Hindlimb muscle (tissue), 1 donor: ENCODE data around the gene MRRF. TPM values are rescaled to one million over a fixed set of nuclear protein-coding genes. Genes with fewer than 3 reads are reported as not detected.
"Not testable (repeated sequence)": the region's sequence is repeated elsewhere in the genome, so short reads cannot be mapped to it uniquely, and the experiment has no call there.

ENCODE experiments used
- DNase-seq: peaks from one replicate; pipeline ENCODE4 v3.0.0-alpha.2; 2013
- polyA plus RNA-seq: library from polyadenylated mRNA; unstranded; fragments of 120-200 nt; gene quantifications from one replicate; pipeline ENCODE4 v1.2.1, GENCODE V29; 2013; ENCODE audit not compliant: insufficient read length

The MRRF gene
- polyA plus RNA-seq, 1 donor, result 26.7 TPM

DNA sequence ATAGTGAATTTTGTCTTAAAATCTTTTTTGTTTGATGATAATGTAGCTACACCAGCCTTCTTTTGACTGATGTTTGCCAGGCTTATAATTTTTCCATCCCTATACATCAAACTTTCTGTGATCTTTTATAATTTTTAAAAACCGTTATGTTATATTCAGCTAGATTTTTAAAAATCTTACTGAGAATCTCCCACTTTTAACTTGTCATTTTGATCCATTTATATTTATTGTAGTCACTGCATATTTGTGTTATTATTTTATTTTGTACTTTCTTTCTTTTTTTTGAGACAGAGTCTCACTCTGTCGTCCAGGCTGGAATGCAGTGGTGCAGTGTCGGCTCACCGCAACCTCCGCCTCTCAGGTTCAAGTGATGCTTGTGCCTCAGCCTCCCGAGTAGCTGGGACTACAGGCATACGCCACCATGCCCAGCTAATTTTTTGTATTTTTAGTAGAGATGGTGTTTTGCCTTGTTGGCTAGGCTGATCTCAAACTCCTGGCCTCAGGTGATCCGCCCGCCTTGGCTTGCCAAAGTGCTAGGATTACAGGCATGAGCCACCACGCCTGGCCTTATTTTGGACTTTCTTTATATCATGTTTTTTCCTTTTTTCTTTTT, 12.7 kb downstream of the MRRF start:
- no peak for DNase-seq

DNA sequence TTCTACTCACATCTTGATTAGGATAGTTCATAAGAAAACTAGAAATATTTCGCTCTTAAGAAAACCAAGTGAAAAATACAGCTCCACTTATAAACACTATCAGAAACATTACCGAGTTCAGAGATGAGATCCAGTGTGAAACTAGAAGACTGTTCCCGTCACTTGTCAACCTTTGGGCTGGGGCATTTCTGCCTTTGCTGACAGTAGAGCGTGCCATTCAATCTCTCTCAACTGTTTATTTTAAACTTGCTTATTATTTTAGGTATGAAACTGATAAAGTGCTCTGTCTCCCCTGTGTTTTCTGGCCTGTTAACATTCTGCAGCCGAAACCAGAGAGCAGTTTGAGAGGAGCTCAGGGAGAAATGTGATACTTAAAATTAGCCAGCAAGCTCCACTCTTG, 16.7 kb downstream of the MRRF start:
- no peak for DNase-seq

DNA sequence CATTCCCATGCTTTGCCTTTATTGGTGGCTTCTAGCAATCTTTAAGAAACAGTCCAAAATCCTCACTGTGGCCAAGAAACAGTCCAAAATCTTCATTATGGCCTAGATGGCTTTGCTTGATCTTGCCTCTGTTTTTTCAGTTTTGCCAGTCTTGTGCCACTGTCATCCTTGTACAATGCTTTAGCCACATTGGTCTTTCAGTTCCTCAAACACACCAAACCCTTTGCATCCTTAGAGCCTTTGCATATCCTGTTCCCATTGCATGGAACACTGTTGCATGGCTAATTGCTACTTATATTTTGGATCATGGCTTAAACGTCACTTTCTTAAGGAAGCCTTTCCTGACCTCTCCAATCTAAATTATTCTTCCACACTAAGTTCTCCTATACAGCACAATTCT, 22.1 kb downstream of the MRRF start:
- no peak for DNase-seq

DNA sequence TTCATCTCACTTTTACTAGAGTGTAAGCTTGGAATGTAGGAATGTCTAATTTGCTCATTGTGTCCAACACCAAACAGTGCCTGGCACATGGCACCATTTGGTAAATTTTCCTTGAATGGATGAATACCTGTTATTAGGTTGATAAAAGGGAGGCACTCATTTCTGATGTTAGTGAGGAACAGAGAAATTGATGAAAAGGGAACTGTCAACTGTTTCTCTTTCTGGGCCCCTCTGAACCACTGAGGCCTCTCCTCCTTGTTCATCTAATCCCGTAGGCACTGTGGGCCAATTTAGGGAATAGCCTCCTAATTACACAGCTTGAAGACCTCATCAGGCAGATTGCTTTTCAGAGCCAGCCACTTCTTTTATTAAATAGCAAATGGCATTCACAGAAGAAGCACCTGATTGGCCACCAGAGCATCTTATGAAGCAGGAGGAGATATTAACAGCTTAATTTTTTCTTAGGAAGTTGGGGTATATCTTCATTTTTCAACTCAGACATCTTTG, 22.6 kb downstream of the MRRF start:
- DNase-seq, result no peak

DNA sequence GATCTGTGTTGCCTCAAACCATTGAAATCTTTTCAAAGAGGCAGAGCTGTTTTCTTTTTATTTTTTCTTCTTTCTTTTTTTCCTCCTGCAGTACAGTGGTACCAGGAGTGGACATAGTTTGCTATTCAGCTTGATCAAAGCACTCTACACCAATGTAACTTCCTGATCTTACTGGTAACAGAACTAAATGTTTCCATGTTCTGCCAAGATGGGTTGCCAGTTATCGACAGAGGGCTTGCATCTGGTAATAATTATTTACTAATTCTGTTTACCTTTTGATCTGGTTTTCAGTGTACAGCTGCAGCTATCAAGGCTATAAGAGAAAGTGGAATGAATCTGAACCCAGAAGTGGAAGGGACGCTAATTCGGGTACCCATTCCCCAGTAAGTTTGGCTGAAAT, 26.8 kb downstream of the MRRF start:
- no peak for DNase-seq

DNA sequence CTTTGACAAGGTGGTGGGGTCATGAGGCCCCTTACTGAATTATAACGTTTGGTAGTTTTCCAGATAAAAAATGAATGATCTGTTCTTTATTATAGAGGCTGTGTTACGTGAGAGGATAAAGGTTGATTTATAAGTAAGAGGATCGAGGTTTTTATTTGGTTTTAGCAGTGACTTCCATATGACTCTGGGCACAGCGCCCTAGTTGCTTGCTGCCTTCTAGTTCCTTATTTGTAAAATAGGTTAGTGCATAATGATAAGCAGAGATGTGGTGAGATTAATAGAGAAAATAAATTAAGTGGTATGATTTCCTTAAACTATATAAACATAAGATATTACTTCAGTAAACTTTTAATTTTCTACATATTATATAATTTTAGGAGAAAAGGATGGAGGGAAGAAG, 29.8 kb downstream of the MRRF start:
- no peak for DNase-seq

DNA sequence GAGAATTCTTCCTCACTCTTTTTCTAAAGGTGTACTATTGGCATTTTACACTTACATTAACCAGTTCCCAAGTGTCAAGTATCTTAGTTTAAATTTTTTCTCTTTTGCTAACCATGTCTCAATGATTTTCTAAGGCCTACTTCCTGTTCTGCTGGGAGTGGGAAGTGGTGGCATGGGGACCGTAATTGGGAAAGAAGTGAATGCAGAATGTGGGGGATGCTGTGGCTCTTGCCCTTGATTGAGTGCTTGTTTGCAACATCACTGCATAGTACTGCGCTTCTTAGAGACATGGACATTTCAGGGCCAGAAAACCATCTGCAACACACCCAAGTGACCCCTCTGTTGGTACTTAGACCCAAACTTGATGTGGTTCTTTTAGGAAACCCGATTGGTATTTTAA, 32.8 kb downstream of the MRRF start:
- no peak for DNase-seq

DNA sequence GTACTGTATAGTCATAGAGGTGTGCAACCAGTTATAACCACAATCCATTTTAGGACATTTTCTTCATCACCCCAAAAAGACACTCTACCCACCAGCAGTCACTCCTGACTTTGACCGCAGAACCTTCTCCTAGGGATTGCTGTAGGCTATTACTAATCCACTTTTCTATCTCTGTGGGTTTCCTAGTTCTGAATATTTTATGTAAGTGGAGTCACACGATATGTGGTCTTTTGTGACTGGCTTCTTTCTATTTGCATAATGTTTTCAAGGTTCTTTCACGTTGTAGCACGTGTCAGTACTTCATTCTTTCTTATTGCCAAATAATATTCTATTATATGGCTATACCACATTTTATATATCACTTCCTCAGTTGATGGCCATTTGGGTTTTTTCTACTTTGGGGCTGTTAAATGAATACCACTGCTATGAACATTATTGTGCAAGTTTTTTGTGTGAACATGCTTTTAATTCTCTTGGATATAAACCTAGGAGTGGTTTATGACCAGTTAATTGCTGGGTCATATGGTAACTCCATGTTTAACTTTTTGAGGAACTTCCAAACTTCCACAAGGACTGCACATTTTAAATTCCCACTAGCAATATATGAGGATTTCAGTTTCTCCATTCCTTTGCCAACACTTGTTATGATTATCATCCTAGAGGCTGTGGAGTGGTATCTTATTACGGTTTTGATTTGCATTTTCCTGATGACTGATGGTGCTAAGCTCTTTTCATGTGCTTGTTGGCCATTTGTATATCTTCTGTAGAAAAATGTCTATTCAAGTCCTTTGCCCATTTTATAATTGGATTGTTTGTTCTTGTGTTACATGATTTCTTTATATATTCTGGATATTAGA, 37.8 kb downstream of the MRRF start:
- no peak for DNase-seq

DNA sequence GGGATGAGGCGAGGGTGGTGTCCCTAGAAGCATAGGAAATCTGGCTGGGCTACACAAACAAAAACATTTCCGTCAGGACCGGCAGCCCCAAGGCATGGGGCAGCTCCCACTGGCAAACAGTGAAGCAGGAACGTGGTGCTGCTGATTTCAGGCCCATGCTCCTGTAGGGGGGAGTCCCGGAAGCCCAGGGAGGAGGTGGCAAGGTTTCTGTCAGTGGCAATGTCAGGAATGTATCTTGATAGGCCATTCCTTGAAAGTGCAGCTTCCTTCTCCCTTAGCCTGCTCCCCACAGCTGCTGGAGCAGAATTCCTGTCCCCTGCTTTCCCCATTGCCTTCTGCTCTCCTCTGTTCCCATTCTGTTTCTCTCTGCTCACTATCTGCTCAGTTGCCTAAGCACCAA, 42.4 kb downstream of the MRRF start:
- no peak for DNase-seq

DNA sequence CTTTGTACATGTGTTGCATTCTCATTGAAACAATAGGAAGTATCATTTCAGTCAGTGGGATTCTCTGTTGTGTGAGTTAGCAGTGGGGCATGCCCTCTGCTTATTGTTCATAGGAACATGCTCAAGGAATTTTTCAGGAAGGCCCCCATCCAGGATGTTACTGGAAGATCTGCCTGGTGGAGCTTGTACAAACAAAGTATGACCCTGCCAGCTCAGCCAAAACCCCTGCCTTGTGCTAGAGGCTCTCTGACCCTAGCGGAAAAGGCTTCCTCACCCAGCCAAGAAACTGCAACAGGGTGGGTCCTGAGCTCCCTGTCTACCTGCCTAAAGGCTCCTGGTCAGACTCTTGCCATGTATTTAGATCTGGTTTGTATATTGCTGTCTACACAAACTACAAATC, 43.2 kb downstream of the MRRF start:
- no peak for DNase-seq

DNA sequence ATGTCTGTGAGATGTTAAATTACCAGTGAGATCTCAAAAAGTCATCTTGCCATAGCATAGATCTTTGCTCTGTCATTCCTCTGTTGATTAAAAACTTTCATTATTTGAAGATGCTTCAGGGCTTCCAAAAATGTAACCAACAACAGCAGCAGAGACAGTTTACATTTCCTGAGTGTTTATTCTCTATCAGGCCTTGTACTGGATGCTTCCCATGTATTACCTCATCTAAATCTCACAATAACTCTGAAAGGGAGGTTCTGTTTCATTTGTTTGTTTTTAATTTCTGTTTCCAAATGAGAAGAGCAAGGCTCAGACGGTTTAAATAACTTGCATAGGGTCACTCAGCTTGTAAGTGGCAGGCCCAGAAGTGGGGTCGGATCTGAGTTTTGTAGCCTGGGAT, 45.2 kb downstream of the MRRF start:
- no peak for DNase-seq

DNA sequence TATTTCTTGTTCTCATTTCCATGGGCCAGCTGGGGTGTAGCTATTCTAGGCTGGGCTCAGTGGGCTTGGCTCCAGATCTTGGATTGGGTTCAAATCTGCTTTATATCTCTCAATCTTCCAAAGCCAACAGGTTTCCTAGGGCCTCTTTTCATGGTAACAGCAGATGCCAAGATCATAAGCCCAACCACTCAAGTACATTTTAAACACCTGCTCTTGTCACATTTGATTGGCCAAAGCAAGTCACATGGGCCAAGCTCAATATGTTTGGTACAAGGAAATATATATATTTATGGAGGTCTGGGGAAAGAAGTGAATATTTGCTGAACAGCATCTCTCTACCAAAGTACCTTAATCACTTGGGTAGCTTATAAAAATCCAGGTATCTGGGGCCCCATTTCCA, 49.5 kb downstream of the MRRF start:
- no peak for DNase-seq

DNA sequence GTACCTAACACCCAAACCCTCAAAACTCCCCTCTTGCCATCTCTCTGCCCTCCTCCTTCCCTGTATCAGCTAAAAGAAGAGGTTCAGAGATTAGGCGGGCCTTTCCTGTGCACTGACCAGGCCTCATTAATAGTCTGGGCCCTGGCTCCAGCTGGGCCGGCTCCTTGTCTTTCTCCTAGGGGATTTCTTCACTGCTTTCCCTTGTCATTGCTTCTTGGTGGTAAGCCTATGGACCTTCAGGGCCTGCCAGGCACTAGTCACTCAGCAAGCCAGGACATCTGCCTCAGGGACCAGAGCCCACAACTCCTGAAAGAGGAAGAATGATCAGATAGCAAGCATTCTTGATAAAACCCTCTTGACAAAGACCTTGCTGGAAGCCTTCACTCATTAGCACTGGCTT, 50.9 kb downstream of the MRRF start:
- no peak for DNase-seq

DNA sequence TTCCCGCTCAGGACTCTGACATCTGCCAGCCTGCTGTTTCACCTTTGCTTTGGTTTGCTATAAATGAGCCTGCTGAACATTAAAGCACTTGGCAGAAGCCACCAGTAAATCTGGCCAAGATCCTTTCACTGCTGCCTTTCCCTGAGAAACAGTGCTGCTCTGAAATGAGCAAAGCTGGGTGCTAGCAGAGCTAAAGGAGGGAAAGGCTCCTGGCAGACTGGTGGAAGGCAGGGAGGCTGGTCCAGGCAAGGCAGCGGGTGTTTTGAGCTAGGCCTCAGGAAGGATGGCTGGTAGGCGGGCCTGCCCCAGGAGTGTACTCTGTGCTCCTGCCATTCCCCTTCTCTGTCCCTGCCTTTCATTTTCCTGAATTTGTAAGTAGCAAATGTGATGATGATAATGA, 53.6 kb downstream of the MRRF start:
- no peak for DNase-seq

DNA sequence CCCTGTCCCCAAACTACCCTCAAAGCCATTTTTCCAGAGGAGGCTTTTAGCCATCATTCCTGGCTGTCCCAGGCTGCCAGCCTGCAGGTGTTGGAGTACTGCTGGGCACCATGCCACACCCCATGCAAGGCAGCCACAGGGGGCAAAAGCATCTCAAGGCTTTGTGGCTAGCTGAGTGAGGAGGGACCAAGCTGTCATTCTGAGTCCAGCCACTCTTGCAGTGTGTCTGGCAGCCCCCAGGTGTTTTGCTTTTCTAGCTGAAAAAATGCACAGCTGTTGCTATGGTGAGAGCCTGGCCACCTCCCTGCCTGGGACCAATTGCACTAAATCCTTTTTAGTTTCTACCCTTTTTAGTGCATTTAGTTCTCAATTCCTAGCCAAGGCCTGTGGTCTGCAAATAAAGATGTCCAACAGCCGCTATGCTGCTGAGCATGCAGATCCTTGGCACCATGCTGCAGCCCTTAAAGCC, 55.8 kb downstream of the MRRF start:
- DNase-seq, result no peak

DNA sequence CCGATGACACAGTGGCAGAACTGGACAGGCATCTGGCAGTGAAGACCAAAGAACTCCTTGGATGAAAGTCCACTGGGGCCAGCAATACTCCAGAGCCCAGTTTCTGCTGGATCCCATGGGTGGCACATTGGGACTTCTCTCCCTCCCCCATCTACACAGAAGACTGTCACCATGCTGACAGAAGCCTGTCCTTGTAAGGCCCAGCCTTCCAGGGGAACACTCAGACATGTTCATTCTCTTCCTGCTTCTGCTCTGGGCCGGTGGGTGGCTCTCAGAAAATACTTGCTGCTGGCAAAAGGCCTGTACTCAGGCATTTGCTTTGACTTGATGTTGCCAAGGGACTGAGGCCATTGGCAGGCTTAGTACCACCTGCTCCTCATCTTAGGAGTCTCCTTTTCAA, 57.9 kb downstream of the MRRF start:
- no peak for DNase-seq

DNA sequence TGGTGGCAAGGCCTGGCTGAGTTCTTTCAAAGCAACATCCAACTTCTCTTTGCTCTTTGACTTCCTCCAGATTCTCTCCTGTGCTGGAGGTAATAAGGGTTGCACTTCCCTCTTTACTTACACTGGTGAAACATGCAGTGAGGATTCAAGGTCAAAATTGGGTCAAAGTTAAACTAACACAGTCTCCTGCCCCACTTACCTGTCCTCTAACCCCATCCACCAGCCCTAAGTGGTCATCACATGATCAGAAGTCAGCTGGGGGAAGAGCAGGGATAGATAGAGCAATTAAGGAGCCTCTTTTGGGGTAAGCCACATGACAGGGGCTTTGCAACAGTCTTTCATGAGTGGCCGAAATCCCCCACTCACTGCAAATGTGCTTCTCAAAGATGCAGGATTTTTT, 60.0 kb downstream of the MRRF start:
- not testable (repeated sequence) for DNase-seq

DNA sequence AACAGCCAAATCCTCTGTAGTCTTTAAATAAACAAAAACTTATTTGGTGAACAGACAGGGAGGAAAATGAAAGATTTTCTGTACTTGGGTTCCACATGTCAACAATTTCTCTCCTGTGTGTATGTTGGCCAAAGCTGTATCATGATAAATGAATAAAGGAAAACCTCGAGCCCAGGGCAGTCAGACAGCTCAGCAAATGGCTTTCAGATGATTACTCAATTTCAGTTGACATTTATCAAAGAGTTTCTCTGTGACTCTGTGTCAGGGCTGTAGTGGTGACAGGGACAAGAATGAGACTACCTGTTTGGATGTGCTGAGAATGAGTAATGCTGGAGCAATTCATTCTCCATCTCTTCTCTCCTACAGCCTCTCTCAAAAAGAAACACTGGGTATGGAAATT, 60.4 kb downstream of the MRRF start:
- DNase-seq, result no peak

DNA sequence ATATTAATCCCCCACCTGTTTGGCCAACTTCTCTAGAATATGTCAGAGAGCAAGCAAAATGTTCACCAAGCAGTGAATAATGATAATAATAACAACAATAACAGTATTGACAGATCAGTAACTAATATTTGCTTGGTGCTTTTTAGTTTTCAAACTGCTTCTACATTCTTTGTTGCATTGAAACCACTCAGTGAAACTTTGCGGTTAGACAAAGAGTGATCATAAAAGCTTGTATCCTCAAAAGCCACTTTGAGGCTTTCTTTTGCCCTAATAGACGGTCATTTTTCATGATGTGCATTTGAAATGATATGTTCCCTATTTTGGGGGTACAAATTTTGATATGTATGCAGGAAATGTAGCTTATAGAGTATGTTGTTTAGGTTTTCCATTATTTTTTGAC, 62.5 kb downstream of the MRRF start:
- no peak for DNase-seq

DNA sequence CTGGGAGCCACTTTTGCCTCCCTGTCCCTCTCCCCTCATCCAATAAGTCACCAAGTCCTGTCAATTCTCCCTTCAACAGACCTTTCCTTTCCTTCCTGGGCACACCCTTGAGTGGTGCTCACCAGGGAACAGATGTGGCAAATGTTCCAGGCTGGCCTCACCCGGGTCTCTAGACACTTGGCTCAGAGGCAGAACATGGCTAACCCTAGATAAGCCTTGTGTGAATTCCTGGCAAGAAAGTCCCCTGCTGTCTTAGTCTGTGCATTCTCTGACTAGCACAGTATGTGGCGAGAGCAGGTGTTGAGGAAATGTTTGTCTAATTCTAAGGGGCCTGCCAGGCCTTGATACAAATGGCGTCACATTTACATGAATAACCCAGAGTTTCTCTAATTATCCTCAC, 64.9 kb downstream of the MRRF start:
- DNase-seq, result no peak

DNA sequence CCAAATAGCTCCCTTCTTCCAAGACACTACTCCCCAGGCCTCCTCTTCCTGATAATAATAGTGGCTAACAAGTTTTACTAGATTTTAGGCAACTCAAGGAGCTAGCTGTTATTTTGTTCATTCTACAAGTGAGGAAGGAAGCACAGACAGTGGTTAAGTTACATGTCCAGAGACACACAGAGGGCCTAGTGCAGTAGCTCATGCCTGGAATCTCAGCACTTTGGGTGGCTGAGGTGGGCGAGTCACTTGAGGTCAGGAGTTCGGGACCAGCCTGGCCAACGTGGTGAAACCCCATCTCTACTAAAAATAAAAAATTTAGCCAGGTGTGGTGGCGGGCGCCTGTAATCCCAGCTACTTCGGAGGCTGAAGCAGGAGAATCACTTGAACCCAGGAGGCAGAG, 65.8 kb downstream of the MRRF start:
- not testable (repeated sequence) for DNase-seq

DNA sequence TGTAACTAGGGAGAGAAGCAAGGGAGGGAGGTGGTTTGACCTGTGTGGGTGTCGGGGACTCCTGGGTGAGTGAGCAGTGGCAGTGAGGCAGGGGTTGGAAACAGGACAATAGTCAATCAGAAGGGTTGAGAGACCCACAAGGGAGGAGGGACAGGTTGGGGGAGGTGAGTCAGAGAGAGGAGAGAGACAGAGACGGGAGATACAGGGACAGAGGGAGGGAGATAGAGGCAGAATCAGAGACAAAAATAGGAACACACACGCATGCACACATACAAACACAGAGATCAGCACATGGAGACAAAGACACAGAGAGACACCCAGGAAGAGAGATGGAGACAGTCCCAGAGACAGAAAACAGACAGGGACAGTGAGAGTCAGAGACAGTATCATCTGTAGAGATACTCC, 66.8 kb downstream of the MRRF start:
- DNase-seq, result no peak

DNA sequence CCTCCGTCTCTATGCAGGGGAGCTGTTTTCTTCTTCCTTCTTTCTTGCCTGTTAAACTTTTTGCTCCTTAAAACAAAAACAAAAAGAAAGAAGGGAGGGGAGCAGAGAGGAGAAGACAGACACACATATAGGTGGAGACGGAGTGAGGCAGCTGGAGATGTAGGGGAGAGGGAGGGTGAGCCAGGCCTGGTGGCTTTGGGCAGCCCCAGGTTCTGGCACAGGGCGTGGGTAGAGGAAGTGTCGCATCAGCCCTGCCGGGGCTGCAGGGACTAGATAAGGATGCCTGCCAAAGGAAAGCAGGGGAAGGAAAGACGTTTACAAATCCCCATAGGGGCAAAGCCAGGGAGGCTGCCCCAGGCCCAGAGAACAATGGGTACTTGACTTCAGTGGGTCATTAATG, 67.4 kb downstream of the MRRF start:
- DNase-seq, result no peak

DNA sequence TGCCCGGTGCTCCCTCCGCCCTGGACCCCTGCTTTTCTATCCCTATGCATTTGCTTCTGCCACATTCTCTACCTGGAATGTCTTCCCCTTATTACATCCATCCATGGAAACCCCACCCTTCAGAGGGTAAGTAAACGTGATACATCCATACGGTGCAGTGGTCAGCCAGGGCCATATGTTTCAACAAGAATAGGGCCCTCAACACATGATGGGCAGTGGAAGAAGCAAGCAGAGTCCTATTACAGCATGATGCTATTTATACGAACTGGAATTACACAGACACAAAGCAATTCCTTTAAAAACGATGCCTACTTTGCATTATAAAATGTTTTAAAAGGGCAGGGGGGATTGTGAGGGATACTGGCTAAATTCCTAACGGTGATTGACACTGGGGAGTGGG, 68.0 kb downstream of the MRRF start:
- DNase-seq, result no peak
